Keratinocyte (primary cell): Measurements from ENCODE around the gene CDK17.
"Not testable (repeated sequence)": the region's sequence is repeated elsewhere in the genome, so short reads cannot be mapped to it uniquely, and the experiment has no call there.

ENCODE experiments used
- EZH2 ChIP-seq: IDR thresholded peaks from one replicate; pipeline ENCODE4 v1.6.1; 2012; ENCODE audit warnings: inconsistent platforms, mild to moderate bottlenecking, low read length, moderate library complexity
- TF ChIP-seq, protein P1 (sequence below), 3 experiments: IDR thresholded peaks in 1 of 3; conservative IDR thresholded peaks in 1 of 3; optimal IDR thresholded peaks in 1 of 3; 2 replicates in 2 of 3; 3 replicates in 1 of 3; pipeline versions ENCODE3 to v1.5.1; 2011; ENCODE audit warnings: low read length in 3 of 3, mild to moderate bottlenecking in 3 of 3, moderate library complexity in 2 of 3, control low read depth in 1 of 3, inconsistent platforms in 1 of 3; ENCODE audit not compliant: insufficient read depth in 2 of 3; ENCODE audit errors: extremely low read depth in 1 of 3

DNA sequence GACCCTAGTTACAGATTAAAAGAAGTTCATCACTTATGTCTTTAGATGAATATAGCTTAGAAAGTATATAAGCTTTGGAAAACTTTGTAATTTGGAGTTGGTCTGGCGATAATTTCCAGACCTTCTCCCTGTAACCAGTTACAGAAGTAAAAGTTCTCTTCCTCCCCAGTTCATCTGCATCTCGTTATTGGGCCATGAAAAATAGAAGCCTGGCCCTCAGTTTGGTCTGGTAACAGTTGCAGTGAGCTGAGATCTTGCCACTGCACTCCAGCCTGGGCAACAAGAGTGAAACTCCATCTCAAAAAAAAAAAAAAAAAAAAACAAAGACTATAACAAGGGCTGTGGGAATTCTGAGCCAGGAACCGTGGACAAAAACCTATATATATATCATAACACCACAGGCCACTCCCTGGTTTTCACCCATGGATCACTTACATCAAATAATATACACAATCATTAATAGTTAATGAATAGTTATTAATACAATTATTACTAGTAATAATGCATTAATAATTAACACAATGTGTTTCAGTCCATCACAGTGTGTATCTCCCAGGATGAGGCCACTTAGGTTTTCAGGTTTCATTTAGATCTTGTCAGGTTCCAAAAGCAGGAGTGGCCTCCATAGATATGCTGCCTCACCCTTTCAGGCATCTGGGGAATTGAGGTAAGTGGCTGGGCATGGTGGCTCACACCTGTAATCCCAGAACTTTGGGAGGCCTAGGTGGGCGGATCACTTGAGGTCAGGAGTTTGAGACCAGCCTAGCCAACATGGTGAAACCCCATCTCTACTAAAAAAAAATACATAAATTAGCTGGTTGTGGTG lies 32.5 kb upstream of the CDK17 start:
- TF ChIP-seq EZH2: not testable (repeated sequence)
- TF ChIP-seq, protein P1, sequence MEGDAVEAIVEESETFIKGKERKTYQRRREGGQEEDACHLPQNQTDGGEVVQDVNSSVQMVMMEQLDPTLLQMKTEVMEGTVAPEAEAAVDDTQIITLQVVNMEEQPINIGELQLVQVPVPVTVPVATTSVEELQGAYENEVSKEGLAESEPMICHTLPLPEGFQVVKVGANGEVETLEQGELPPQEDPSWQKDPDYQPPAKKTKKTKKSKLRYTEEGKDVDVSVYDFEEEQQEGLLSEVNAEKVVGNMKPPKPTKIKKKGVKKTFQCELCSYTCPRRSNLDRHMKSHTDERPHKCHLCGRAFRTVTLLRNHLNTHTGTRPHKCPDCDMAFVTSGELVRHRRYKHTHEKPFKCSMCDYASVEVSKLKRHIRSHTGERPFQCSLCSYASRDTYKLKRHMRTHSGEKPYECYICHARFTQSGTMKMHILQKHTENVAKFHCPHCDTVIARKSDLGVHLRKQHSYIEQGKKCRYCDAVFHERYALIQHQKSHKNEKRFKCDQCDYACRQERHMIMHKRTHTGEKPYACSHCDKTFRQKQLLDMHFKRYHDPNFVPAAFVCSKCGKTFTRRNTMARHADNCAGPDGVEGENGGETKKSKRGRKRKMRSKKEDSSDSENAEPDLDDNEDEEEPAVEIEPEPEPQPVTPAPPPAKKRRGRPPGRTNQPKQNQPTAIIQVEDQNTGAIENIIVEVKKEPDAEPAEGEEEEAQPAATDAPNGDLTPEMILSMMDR (optimal IDR thresholded peaks at IDR 0.05 in 1 of 3, IDR thresholded peaks at IDR 0.05 in 1 of 3, conservative IDR thresholded peaks at IDR 0.05 in 1 of 3; ENCODE audit: extremely low read depth in 1 of 3, insufficient read depth in 2 of 3, low read length in 3 of 3): not testable (repeated sequence)
